ENCODE data around the gene ANKHD1. TPM values are rescaled to one million over a fixed set of nuclear protein-coding genes. Genes with fewer than 3 reads are reported as not detected.

ANKHD1 gene
- total RNA-seq, 1 experiment from 2014 or later, result 113 TPM

DNA sequence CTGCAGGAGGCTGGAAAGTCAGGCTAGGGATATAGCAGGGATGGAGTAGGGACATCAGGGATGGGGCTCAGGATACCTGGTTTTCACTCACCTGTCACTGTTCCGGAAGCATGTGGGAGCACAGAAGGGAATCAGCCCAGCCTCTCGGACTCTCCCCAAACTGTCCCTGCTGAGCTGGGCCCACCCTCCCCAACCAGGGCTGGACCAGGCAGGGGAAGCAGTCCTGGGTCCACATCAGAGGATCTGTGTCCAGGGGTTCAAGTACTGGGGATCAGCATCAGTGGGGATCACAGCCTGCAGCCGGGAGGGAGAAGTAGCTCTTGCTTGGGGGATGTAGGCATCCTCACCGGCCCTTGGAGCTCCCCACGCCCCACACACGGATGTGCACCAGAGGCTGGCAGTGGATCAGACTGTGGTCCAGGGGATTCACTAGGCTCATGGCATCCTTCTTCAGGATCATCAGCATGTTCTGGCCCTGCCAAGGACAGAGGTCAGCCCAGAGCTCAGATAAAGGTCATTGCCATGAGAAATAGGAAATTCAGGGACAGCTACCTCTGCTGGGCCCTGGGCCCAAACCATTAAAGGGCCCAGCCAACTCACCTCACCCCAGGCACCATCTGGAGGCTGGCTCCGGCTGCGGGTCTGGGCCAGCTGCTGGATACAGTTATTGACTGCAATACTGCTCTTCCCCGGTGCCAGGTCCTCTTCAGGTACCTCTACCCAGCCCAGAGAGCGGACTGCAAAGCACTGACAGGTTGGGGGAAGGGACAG lies 160.3 kb downstream of the ANKHD1 start:
- H3K9me3 Mint-ChIP-seq, result no peaks in the 10 kb centered on the region
- CTCF ChIA-PET, result no interaction called here
- POLR2A ChIA-PET, result interaction anchor here (2.0 kb wide), 1 partner anchor 85 kb away, joined by 5 read pairs; the partner anchor contains the start of genes IK and NDUFA2
- no peak overlapping the region for H3K4me3 Mint-ChIP-seq
- ATAC-seq (no peak), DNase-seq (ENCODE audit: low spot score) (no peak)
- TF ChIP-seq, protein P1, sequence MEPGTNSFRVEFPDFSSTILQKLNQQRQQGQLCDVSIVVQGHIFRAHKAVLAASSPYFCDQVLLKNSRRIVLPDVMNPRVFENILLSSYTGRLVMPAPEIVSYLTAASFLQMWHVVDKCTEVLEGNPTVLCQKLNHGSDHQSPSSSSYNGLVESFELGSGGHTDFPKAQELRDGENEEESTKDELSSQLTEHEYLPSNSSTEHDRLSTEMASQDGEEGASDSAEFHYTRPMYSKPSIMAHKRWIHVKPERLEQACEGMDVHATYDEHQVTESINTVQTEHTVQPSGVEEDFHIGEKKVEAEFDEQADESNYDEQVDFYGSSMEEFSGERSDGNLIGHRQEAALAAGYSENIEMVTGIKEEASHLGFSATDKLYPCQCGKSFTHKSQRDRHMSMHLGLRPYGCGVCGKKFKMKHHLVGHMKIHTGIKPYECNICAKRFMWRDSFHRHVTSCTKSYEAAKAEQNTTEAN (CRISPR knock-in tag; IDR thresholded peaks at IDR 0.05), result no peak
- TF ChIP-seq NR2C2 (CRISPR knock-in tag; IDR thresholded peaks at IDR 0.05) (no peak), ZNF425 (CRISPR knock-in tag; conservative IDR thresholded peaks at IDR 0.05) (no peak), ATF1 (CRISPR knock-in tag; IDR thresholded peaks at IDR 0.05) (no peak)
- H3K36me3 Mint-ChIP-seq, result peaks cover 9% of the 10 kb centered on the region
- H3K4me1 Mint-ChIP-seq, result peaks cover 27% of the 10 kb centered on the region
- no peak overlapping the region for H3K27ac Mint-ChIP-seq
- H3K27me3 Mint-ChIP-seq (ENCODE audit: low read depth), result peaks cover 3% of the 10 kb centered on the region; the same call in 1 of the 2 replicates

DNA sequence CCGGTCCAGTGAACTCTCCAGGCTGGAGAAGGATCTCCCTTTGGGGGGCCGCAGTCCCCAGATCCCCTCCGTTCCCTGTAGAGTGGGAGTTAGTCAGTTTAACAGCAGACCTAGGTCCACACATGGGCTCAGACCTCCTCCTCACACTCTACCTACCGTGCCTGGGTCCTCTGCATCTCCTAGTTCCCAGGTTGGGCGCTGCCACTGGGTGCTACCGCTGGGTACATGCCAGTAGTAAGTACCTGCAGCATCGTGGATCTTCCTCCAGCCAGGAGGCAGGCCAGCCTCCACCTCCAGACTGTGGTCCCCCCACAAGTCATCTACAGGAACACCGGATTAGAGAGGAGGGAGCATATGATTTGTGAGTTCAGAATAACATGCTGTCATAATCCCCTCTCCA lies 162.0 kb downstream of the ANKHD1 start:
- Mint-ChIP-seq H3K4me1 (peaks cover 19% of the 10 kb centered on the region), H3K27me3 (ENCODE audit: low read depth) (peaks cover 3% of the 10 kb centered on the region; the same call in 1 of the 2 replicates), H3K9me3 (no peaks in the 10 kb centered on the region), H3K4me3 (peak overlapping the region; percentile 88), H3K36me3 (peaks cover 20% of the 10 kb centered on the region), H3K27ac (no peak overlapping the region)
- ChIA-PET CTCF (interaction anchor here (0.5 to 1.5 kb wide), 8 partner anchors 15 to 324 kb away, joined by 3 to 12 read pairs (median 4); partner anchors contain the start of genes EIF4EBP3, HARS1 and HARS2), POLR2A (interaction anchor here (0.9 to 4.4 kb wide), 4 partner anchors 16 to 163 kb away, joined by 3 to 29 read pairs (median 4); partner anchors contain the start of genes ANKHD1, DND1 and EIF4EBP3)
- no peak for DNase-seq (ENCODE audit: low spot score)
- TF ChIP-seq, protein P2, sequence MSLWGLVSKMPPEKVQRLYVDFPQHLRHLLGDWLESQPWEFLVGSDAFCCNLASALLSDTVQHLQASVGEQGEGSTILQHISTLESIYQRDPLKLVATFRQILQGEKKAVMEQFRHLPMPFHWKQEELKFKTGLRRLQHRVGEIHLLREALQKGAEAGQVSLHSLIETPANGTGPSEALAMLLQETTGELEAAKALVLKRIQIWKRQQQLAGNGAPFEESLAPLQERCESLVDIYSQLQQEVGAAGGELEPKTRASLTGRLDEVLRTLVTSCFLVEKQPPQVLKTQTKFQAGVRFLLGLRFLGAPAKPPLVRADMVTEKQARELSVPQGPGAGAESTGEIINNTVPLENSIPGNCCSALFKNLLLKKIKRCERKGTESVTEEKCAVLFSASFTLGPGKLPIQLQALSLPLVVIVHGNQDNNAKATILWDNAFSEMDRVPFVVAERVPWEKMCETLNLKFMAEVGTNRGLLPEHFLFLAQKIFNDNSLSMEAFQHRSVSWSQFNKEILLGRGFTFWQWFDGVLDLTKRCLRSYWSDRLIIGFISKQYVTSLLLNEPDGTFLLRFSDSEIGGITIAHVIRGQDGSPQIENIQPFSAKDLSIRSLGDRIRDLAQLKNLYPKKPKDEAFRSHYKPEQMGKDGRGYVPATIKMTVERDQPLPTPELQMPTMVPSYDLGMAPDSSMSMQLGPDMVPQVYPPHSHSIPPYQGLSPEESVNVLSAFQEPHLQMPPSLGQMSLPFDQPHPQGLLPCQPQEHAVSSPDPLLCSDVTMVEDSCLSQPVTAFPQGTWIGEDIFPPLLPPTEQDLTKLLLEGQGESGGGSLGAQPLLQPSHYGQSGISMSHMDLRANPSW (CRISPR knock-in tag; conservative IDR thresholded peaks at IDR 0.05; ENCODE audit: low read depth), result no peak
- TF ChIP-seq CDX4 (CRISPR knock-in tag; IDR thresholded peaks at IDR 0.05; ENCODE audit: borderline replicate concordance) (no peak), ZMAT4 (CRISPR knock-in tag; IDR thresholded peaks at IDR 0.05) (no peak), ELF4 (CRISPR knock-in tag; IDR thresholded peaks at IDR 0.05; ENCODE audit: low read depth) (no peak), ZNF532 (CRISPR knock-in tag; IDR thresholded peaks at IDR 0.05; ENCODE audit: borderline replicate concordance) (no peak), ZNF423 (CRISPR knock-in tag; IDR thresholded peaks at IDR 0.05) (no peak), JUN (CRISPR knock-in tag; IDR thresholded peaks at IDR 0.05) (no peak), CBFB (CRISPR knock-in tag; IDR thresholded peaks at IDR 0.05; ENCODE audit: low read depth) (no peak), ZSCAN18 (CRISPR knock-in tag; IDR thresholded peaks at IDR 0.05) (no peak), PREB (CRISPR knock-in tag; IDR thresholded peaks at IDR 0.05; ENCODE audit: borderline replicate concordance) (no peak), ZNF263 (CRISPR knock-in tag; IDR thresholded peaks at IDR 0.05; ENCODE audit: low read depth) (no peak)
- no peak for ATAC-seq
